GM23248 (cell line): ENCODE results near the gene SDR42E1. TPM values are rescaled to one million over a fixed set of nuclear protein-coding genes. Genes with fewer than 3 reads are reported as not detected.
A peak's percentile ranks its signal among the peaks of the same experiment; 100 is the strongest.

Experiments used
- DNase-seq: peaks from one replicate; pipeline ENCODE4 v3.0.0-alpha.2; 2015
- H2AFZ ChIP-seq: fragments of 200-600 bp; sonication (generic); 2 replicates; pipeline ENCODE4 v1.6.1; 2016; ENCODE audit warnings: antibody characterized with exemption
- H3F3A ChIP-seq: fragments of 200-600 bp; sonication (generic); 2 replicates; pipeline ENCODE4 v1.6.1; 2016; ENCODE audit warnings: mild to moderate bottlenecking, antibody characterized with exemption, mixed run types; ENCODE audit not compliant: insufficient read depth
- H3K27ac ChIP-seq: fragments of 200-600 bp; sonication (generic); 2 replicates; pipeline ENCODE4 v1.5.1; 2016; ENCODE audit warnings: mild to moderate bottlenecking
- H3K27me3 ChIP-seq: fragments of 200-600 bp; sonication (generic); replicated peaks from 2 replicates; pipeline ENCODE4 v1.6.1; 2016; ENCODE audit warnings: mild to moderate bottlenecking; ENCODE audit not compliant: insufficient read depth
- H3K36me3 ChIP-seq: fragments of 200-600 bp; sonication (generic); 2 replicates; pipeline ENCODE4 v1.6.1; 2016; ENCODE audit warnings: low read depth, mild to moderate bottlenecking
- H3K4me1 ChIP-seq: fragments of 200-600 bp; sonication (generic); 2 replicates; pipeline ENCODE4 v1.6.1; 2016; ENCODE audit warnings: mild to moderate bottlenecking; ENCODE audit not compliant: insufficient read depth
- H3K4me2 ChIP-seq: fragments of 200-600 bp; sonication (generic); one replicate; pipeline ENCODE4 v1.6.1; 2016; ENCODE audit warnings: mild to moderate bottlenecking; ENCODE audit not compliant: unreplicated experiment
- H3K4me3 ChIP-seq: fragments of 200-600 bp; sonication (generic); 2 replicates; pipeline ENCODE4 v1.5.1; 2016; ENCODE audit warnings: mild to moderate bottlenecking
- H3K79me2 ChIP-seq: fragments of 200-600 bp; sonication (generic); 2 replicates; pipeline ENCODE4 v1.6.1; 2016; ENCODE audit warnings: mild to moderate bottlenecking; ENCODE audit not compliant: insufficient read depth
- H3K9ac ChIP-seq: fragments of 200-600 bp; sonication (generic); 2 replicates; pipeline ENCODE4 v1.6.1; 2016; ENCODE audit warnings: mild to moderate bottlenecking
- H3K9me2 ChIP-seq: fragments of 200-600 bp; sonication (generic); 2 replicates; pipeline ENCODE4 v1.6.1; 2016; ENCODE audit warnings: mixed run types, mild to moderate bottlenecking, moderate library complexity; ENCODE audit not compliant: insufficient read depth
- H3K9me3 ChIP-seq: fragments of 200-600 bp; sonication (generic); one replicate; pipeline ENCODE4 v1.6.1; 2017; ENCODE audit warnings: low read depth
- H4K20me1 ChIP-seq: fragments of 200-600 bp; sonication (generic); 2 replicates; pipeline ENCODE4 v1.6.0; 2016; ENCODE audit not compliant: insufficient read depth
- EZH2 ChIP-seq: fragments of 200-600 bp; sonication (generic); IDR thresholded peaks from 2 replicates; pipeline ENCODE4 v1.6.1; 2018; ENCODE audit warnings: antibody characterized with exemption, mild to moderate bottlenecking; ENCODE audit not compliant: insufficient read depth, poor library complexity, severe bottlenecking
- EZH2phosphoT487 ChIP-seq: fragments of 200-600 bp; sonication (generic); IDR thresholded peaks from 2 replicates; pipeline ENCODE4 v1.6.1; 2018; ENCODE audit warnings: antibody characterized with exemption, moderate library complexity, mild to moderate bottlenecking, low read depth; ENCODE audit not compliant: insufficient read depth
- WGBS, 2 experiments: methylation state at CpG; one replicate each; pipeline ENCODE4 v1.1.6; 2015 to 2017; ENCODE audit warnings: low lambda C conversion rate in 2 of 2, low coverage in 1 of 2; ENCODE audit errors: missing lambda C conversion rate in 2 of 2; 5-methylcytosine and 5-hydroxymethylcytosine counted together
- in situ Hi-C: fragments of 300-500 bp; cut with MboI; formaldehyde crosslinking; loops from 2 replicates; pipeline ENCODE4 v1.15.0; 2020
- polyA plus RNA-seq: library from polyadenylated mRNA; unstranded; fragments of >200 nt; fragmentation: Nextera tagmentation; extraction: Ambion mirVana; gene quantifications from 2 replicates; pipeline ENCODE4 v1.2.1, GENCODE V29; 2016
- total RNA-seq: library from RNA; depleted of rRNA; stranded (reverse); fragments of >200 nt; shearing (Covaris generic); gene quantifications from 2 replicates; pipeline ENCODE4 v1.2.3, GENCODE V29; 2014

The SDR42E1 gene
- total and polyA plus RNA-seq, 2 experiments from 2014 or later, result not detected

DNA sequence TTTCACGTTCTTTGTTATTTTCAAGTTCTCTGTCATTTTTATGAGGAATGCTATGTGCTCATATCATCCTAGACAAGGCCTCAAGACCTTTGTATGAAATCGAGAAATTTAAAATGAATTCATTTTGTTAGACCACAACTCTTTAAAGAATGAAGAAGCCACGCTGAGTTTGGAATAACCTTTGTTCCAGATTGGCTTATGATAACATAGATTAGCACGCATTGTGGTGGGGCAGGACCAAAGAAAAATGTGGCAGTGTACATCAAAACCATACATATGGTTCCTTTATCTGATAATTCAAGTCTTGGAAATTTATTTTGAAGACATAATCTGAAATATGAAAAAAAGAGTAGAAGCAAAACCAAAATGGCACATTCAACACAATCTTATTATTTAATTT, 26.0 kb upstream of the SDR42E1 start:
- Histone ChIP-seq H4K20me1 (no peaks in the 10 kb centered on the region), H3K4me3 (no peak overlapping the region), H3K36me3 (no peaks in the 10 kb centered on the region), H3K4me1 (peaks cover 7% of the 10 kb centered on the region), H2AFZ (no peak overlapping the region), H3K79me2 (no peaks in the 10 kb centered on the region), H3K9me3 (no peaks in the 10 kb centered on the region), H3K27me3 (no peaks in the 10 kb centered on the region), H3K4me2 (no peak overlapping the region), H3K27ac (no peak overlapping the region), H3F3A (no peaks in the 10 kb centered on the region), H3K9ac (no peak overlapping the region), H3K9me2 (no peaks in the 10 kb centered on the region)
- no peak for DNase-seq
- 93 to 97% methylated on average over 4 of the region's 4 CpGs for WGBS, 2 experiments
- in situ Hi-C loops, result loop anchor here (5.0 kb wide), 1 partner anchor 190 kb away; no protein-coding TSS in a partner anchor
- no peak for TF ChIP-seq EZH2
- TF ChIP-seq EZH2phosphoT487, result no peak

GRCh38 chr16:82034981-82035612, 23.8 kb upstream of the SDR42E1 start, which contains the start of gene HSD17B2:
Gene HSD17B2, plus strand, starts transcription at chr16:82035253. Its CDS starts 172 bp downstream, at chr16:82035425.
- H3K9me3 ChIP-seq, result no peaks in the 10 kb centered on the region
- WGBS, 2 experiments, result 72 to 77% methylated on average over 6 of the region's 6 CpGs
- no peaks in the 10 kb centered on the region for H4K20me1 ChIP-seq
- in situ Hi-C loops, result loop anchor here (5.0 kb wide), 1 partner anchor 192 kb away; no protein-coding TSS in a partner anchor
- H3K4me2 ChIP-seq, result peak within 1 kb of the TSS; percentile 2
- no peak within 1 kb of the TSS for H2AFZ ChIP-seq
- peak; percentile 33 for DNase-seq
- no peaks in the 10 kb centered on the region for H3K36me3 ChIP-seq
- no peak within 1 kb of the TSS for H3K27ac ChIP-seq
- H3K4me1 ChIP-seq, result peaks cover 18% of the 10 kb centered on the region
- H3K9ac ChIP-seq, result no peak within 1 kb of the TSS
- no peaks in the 10 kb centered on the region for H3K79me2 ChIP-seq
- H3F3A ChIP-seq, result no peaks in the 10 kb centered on the region
- H3K4me3 ChIP-seq, result no peak within 1 kb of the TSS
- TF ChIP-seq EZH2phosphoT487 (no peak), EZH2 (no peak)
- no peaks in the 10 kb centered on the region for H3K27me3 ChIP-seq
- H3K9me2 ChIP-seq, result no peaks in the 10 kb centered on the region

DNA sequence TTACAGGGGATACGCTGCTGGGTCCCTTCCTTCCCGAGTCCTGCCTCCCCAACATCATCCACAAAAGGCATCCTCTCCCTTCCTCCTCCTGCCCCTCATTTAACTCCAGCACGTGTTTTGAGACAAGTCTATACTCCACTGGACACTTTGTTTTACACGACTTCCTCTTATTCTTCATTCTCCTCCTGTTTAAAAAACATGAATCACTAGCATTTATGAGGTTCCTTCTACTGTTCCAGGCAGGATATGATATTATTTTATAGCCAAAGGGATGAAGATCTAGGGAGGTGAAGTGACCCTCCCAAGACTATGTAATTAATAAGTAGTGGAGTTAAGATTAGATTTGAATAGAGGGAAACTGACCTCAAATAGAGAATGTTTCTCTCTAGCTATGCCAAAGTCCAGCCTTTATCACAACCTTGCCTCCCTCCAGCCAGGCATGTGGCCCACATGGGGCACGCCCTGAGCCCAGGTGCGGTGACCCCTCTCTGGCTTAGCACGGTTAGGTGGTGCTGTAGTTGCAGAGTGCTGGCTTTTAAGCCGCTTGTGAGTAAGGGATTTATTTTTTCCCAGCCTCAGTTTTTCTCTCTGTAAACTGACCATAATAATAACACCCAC, 22.5 kb upstream of the SDR42E1 start:
- in situ Hi-C loops, result no loop called here
- no peak overlapping the region for H3K9ac ChIP-seq
- no peak overlapping the region for H3K4me2 ChIP-seq
- no peaks in the 10 kb centered on the region for H3K27me3 ChIP-seq
- no peaks in the 10 kb centered on the region for H3K9me3 ChIP-seq
- no peak for TF ChIP-seq EZH2phosphoT487
- TF ChIP-seq EZH2, result no peak
- H3K79me2 ChIP-seq, result no peaks in the 10 kb centered on the region
- DNase-seq, result no peak
- H3K27ac ChIP-seq, result no peak overlapping the region
- H3K4me3 ChIP-seq, result no peak overlapping the region
- H3K36me3 ChIP-seq, result no peaks in the 10 kb centered on the region
- no peak overlapping the region for H2AFZ ChIP-seq
- H3K9me2 ChIP-seq, result no peaks in the 10 kb centered on the region
- WGBS, 2 experiments, result 97 to 98% methylated on average over 8 of the region's 8 CpGs
- H3F3A ChIP-seq, result no peaks in the 10 kb centered on the region
- H3K4me1 ChIP-seq, result peaks cover 18% of the 10 kb centered on the region
- no peaks in the 10 kb centered on the region for H4K20me1 ChIP-seq

DNA sequence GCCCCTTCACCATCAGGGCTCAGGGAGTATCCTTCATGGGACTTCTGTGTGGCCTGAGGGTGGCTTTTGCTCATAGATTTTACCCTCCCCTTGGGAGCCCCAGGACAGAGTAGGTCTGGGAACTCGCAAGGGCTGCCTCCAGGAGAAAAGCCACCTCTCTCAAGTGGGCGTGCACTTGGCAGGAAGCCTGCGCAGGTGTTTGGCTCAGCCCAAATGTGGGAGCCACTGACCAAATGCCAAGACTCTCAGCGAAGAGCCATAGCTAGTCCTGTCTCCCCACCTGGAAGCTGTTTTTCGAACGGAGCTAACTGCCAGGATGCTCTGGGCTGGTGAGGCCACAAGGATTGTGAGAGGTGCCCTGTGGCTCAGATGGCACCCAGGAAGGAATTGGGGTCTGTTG, 21.7 kb upstream of the SDR42E1 start:
- no peak overlapping the region for H3K4me3 ChIP-seq
- H3K9ac ChIP-seq, result no peak overlapping the region
- H3F3A ChIP-seq, result no peaks in the 10 kb centered on the region
- no peaks in the 10 kb centered on the region for H3K9me3 ChIP-seq
- H3K27ac ChIP-seq, result no peak overlapping the region
- in situ Hi-C loops, result no loop called here
- no peaks in the 10 kb centered on the region for H3K9me2 ChIP-seq
- H2AFZ ChIP-seq, result no peak overlapping the region
- H3K4me1 ChIP-seq, result peaks cover 18% of the 10 kb centered on the region
- 96 to 97% methylated on average over 6 of the region's 6 CpGs for WGBS, 2 experiments
- no peaks in the 10 kb centered on the region for H3K36me3 ChIP-seq
- DNase-seq, result no peak
- H4K20me1 ChIP-seq, result no peaks in the 10 kb centered on the region
- no peaks in the 10 kb centered on the region for H3K79me2 ChIP-seq
- no peaks in the 10 kb centered on the region for H3K27me3 ChIP-seq
- H3K4me2 ChIP-seq, result no peak overlapping the region
- TF ChIP-seq EZH2, result no peak
- TF ChIP-seq EZH2phosphoT487, result no peak
